Activated CD8-positive, alpha-beta T cell treated with anti-CD3 and anti-CD28 coated beads for 36 hours (primary cell): ENCODE data around the gene SHH. TPM values are rescaled to one million over a fixed set of nuclear protein-coding genes. Genes with fewer than 3 reads are reported as not detected.
"Not testable (repeated sequence)": the region's sequence is repeated elsewhere in the genome, so short reads cannot be mapped to it uniquely, and the experiment has no call there.

Experiments used
- ATAC-seq: fragments of 200-7000 bp; cut with Tn5 transposase; one replicate; pipeline ENCODE4 v1.10.0; 2021; ENCODE audit warnings: mild to moderate bottlenecking, moderate library complexity
- CTCF ChIA-PET: fragments of 350-600 bp; sonication (Branson Sonifier 250); formaldehyde crosslinking; loops from one replicate; lab custom pipeline; 2021; ENCODE audit warnings: antibody characterized with exemption; lab: Charles Lee
- POLR2A ChIA-PET: fragments of 350-600 bp; sonication (Branson Sonifier 250); formaldehyde crosslinking; loops from one replicate; lab custom pipeline; 2021; ENCODE audit warnings: antibody characterized with exemption; lab: Charles Lee
- DNase-seq: peaks from one replicate; pipeline ENCODE4 v3.0.0-alpha.2; 2020
- H3K27ac Mint-ChIP-seq: one replicate; pipeline ENCODE4 v1.8.0; 2021; ENCODE audit warnings: mild to moderate bottlenecking, mixed read lengths
- H3K27me3 Mint-ChIP-seq: one replicate; pipeline ENCODE4 v1.8.0; 2021; ENCODE audit warnings: mixed read lengths
- H3K36me3 Mint-ChIP-seq: one replicate; pipeline ENCODE4 v1.8.0; 2021; ENCODE audit warnings: low read depth, mixed read lengths
- H3K4me1 Mint-ChIP-seq: one replicate; pipeline ENCODE4 v1.8.0; 2021; ENCODE audit warnings: low read depth, mixed read lengths
- H3K4me3 Mint-ChIP-seq: one replicate; pipeline ENCODE4 v1.8.0; 2021; ENCODE audit warnings: mild to moderate bottlenecking, moderate library complexity, mixed read lengths
- H3K9me3 Mint-ChIP-seq: one replicate; pipeline ENCODE4 v1.8.0; 2021; ENCODE audit warnings: mixed read lengths
- intact Hi-C: fragments of 100-400 bp; cut with micrococcal nuclease; formaldehyde crosslinking; loops from one replicate; pipeline ENCODE4 v1.10.0; 2022
- total RNA-seq, 2 experiments: library from RNA; stranded (reverse); gene quantifications; one replicate each; pipeline ENCODE4 v1.2.3, GENCODE V29; 2021
- TF ChIP-seq, protein P1 (sequence below): fragments of 200-600 bp; IDR thresholded peaks from one replicate; pipeline ENCODE4 v1.8.0; 2022; ENCODE audit warnings: antibody characterized with exemption, mild to moderate bottlenecking

The SHH gene
- total RNA-seq, 2 experiments from 2014 or later: not detected

- H3K4me3 Mint-ChIP-seq: no peak overlapping the region
- no peak for DNase-seq
- H3K36me3 Mint-ChIP-seq: no peaks in the 10 kb centered on the region
- ATAC-seq: no peak
- no peak overlapping the region for H3K27ac Mint-ChIP-seq
- intact Hi-C loops: no loop called here
- no peaks in the 10 kb centered on the region for H3K4me1 Mint-ChIP-seq
- ChIA-PET CTCF (no interaction called here), POLR2A (no interaction called here)
- no peaks in the 10 kb centered on the region for H3K9me3 Mint-ChIP-seq
- H3K27me3 Mint-ChIP-seq: peaks cover 9% of the 10 kb centered on the region
- TF ChIP-seq, protein P1, sequence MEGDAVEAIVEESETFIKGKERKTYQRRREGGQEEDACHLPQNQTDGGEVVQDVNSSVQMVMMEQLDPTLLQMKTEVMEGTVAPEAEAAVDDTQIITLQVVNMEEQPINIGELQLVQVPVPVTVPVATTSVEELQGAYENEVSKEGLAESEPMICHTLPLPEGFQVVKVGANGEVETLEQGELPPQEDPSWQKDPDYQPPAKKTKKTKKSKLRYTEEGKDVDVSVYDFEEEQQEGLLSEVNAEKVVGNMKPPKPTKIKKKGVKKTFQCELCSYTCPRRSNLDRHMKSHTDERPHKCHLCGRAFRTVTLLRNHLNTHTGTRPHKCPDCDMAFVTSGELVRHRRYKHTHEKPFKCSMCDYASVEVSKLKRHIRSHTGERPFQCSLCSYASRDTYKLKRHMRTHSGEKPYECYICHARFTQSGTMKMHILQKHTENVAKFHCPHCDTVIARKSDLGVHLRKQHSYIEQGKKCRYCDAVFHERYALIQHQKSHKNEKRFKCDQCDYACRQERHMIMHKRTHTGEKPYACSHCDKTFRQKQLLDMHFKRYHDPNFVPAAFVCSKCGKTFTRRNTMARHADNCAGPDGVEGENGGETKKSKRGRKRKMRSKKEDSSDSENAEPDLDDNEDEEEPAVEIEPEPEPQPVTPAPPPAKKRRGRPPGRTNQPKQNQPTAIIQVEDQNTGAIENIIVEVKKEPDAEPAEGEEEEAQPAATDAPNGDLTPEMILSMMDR: no peak
Measured at GRCh38 chr7:155843426-155844018, 31.3 kb upstream of the SHH start.

DNA sequence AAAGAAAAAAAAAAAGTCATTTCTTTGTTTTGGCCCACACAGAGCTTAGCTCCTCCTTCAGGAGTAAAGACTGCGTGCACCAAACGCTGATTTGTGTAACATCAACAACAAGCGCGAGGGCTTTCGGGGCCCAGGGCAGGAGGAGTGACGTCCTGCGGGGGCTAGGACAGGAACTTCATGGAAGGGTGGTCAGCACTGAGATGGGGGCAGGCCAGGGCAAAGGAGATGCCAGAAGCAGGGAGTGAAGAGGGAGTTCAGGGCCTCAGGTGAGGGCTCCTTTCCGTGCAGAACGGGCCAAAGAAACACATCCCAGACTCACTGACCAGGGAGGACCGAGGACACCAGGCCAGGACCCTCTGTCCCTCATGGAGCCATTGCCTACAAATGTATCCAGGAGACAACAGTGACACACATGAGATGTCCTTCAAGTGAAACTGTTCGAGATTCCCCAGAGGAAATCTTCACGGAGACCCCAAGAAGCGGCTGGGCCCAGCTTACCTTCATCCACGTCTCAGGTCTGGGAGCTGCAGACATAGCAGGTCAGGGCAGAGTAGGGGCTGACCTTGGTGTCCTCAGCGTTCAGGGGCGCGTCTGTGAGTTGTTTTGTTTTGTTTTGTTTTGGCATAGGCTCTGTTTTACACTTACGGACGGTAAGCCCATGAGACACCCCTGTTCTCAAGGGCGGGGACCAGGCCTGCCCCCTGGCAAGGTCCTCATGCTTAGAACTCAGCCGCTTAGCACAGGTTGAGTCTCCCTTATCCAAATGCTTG, 30.4 kb upstream of the SHH start:
- Mint-ChIP-seq H3K9me3 (no peaks in the 10 kb centered on the region), H3K27ac (no peak overlapping the region), H3K4me1 (no peaks in the 10 kb centered on the region), H3K36me3 (no peaks in the 10 kb centered on the region), H3K27me3 (peaks cover 10% of the 10 kb centered on the region), H3K4me3 (no peak overlapping the region)
- TF ChIP-seq, protein P1: no peak
- ChIA-PET CTCF (no interaction called here), POLR2A (no interaction called here)
- ATAC-seq: no peak
- no peak for DNase-seq
- intact Hi-C loops: no loop called here

DNA sequence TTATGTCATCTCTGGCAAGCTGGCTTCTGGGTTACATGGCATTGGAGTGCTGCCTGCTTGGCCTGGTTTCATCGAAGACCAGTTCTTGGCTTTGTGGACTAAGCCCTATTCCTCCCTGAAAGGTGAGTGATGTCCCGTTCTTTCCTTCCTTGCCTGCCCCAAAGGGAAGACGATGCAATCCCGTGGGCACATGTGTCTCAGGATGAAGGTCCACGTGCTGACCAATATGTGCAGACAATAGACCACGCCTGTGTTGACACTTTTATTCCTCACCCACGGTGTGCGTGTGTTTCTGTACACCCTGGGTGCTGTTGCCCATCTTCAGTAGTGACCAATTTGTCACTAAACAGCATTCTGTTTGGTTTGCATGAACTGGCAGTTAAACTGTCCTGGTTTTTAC, 28.6 kb upstream of the SHH start:
- ChIA-PET POLR2A (no interaction called here), CTCF (no interaction called here)
- Mint-ChIP-seq H3K36me3 (no peaks in the 10 kb centered on the region), H3K4me1 (no peaks in the 10 kb centered on the region), H3K27ac (no peak overlapping the region), H3K4me3 (no peak overlapping the region), H3K27me3 (peaks cover 10% of the 10 kb centered on the region), H3K9me3 (no peaks in the 10 kb centered on the region)
- TF ChIP-seq, protein P1: no peak
- ATAC-seq (no peak), DNase-seq (no peak)
- intact Hi-C loops: no loop called here

- H3K36me3 Mint-ChIP-seq: no peaks in the 10 kb centered on the region
- DNase-seq (no peak), ATAC-seq (no peak)
- H3K4me1 Mint-ChIP-seq: no peaks in the 10 kb centered on the region
- ChIA-PET POLR2A (no interaction called here), CTCF (no interaction called here)
- H3K4me3 Mint-ChIP-seq: no peak overlapping the region
- H3K27ac Mint-ChIP-seq: no peak overlapping the region
- H3K27me3 Mint-ChIP-seq: peaks cover 10% of the 10 kb centered on the region
- intact Hi-C loops: no loop called here
- TF ChIP-seq, protein P1: no peak
- no peaks in the 10 kb centered on the region for H3K9me3 Mint-ChIP-seq
Measured at GRCh38 chr7:155840262-155840885, 28.1 kb upstream of the SHH start.

- Mint-ChIP-seq H3K27ac (no peak overlapping the region), H3K36me3 (no peaks in the 10 kb centered on the region), H3K9me3 (no peaks in the 10 kb centered on the region), H3K27me3 (peaks cover 10% of the 10 kb centered on the region), H3K4me3 (no peak overlapping the region), H3K4me1 (no peaks in the 10 kb centered on the region)
- ATAC-seq: no peak
- POLR2A ChIA-PET: no interaction called here
- CTCF ChIA-PET: interaction anchor here (1.0 kb wide), 1 partner anchor 775 kb away, joined by 3 read pairs; no protein-coding TSS in a partner anchor
- intact Hi-C loops: no loop called here
- TF ChIP-seq, protein P1: no peak
- no peak for DNase-seq
Measured at GRCh38 chr7:155839461-155839860, 27.2 kb upstream of the SHH start.

DNA sequence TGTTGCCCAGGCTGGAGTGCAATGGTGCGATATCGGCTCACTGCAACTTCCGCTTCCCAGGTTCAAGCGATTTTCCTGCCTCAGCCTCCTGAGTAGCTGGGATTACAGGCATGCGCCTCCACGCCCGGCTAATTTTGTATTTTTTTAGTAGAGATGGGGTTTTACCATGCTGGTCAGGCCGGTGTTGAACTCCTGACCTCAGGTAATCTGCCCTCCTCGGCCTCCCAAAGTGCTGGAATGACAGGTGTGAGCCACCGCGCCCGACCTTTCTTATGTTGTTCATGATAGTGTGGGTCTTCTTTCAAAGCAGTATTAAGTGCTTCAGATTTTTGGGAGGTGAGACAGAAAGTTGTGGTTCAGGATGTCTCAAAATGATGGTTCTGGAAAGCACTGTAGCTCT, 26.0 kb upstream of the SHH start:
- not testable (repeated sequence) for H3K27ac Mint-ChIP-seq, H3K9me3 Mint-ChIP-seq, H3K4me1 Mint-ChIP-seq

More for the DNA sequence above, 26.0 kb upstream of the SHH start:
- H3K4me3 Mint-ChIP-seq, ATAC-seq, POLR2A ChIA-PET, H3K36me3 Mint-ChIP-seq, H3K27me3 Mint-ChIP-seq, DNase-seq, intact Hi-C loops, CTCF ChIA-PET: not testable (repeated sequence)
